Stomach (tissue), 4 donors: ENCODE measurements around the gene SEMA4D.

Experiments
- POLR2AphosphoS5 ChIP-seq, 3 donors: sonication (generic); formaldehyde crosslinking; IDR thresholded peaks; one replicate each; pipeline ENCODE4 v1.6.1; 2016; ENCODE audit warnings: antibody characterized with exemption in 3 of 3
- TF ChIP-seq, protein P1 (sequence below), 7 experiments: fragments of 450-650 bp in 4 of 7; fragments of 200-600 bp in 3 of 7; sonication (generic) in 3 of 7; IDR thresholded peaks; one replicate each; pipeline ENCODE4 v1.5.1; 2016 to 2019; ENCODE audit warnings: antibody characterized with exemption in 7 of 7, control low read depth in 2 of 7, mild to moderate bottlenecking in 1 of 7

DNA sequence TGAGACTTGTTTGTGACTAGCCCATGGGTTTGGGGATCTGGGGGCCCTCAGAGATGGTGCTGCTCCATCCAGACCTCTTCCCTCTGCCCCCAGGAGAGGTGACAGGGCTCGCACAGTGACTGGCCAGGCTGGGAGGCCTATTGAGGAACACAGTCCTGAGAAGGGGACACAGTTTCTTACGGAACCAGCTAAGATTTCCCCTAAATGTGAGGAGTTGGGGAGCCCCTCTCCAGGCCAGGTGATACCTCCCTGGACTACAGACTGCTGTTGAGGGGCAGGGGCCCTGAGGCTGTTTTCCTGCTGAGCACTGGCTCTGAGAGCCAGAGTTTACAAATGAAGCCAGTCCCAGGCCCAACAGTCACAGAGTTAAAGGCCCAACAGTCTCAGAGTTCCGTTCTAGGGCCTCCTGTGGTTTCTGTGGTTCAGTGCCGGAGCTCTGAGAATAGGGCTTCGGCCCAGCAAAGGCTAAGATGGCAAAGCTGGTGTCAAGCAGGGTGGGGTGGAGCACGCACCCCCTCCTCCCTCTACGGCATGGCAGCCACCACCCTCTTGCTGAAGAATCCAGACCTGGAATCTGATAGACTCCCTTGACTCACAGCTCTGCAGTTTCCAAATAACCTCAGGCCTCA is 1.1 kb upstream of the SEMA4D start:
- no peak for TF ChIP-seq POLR2AphosphoS5 (IDR thresholded peaks at IDR 0.05)
- TF ChIP-seq, protein P1, sequence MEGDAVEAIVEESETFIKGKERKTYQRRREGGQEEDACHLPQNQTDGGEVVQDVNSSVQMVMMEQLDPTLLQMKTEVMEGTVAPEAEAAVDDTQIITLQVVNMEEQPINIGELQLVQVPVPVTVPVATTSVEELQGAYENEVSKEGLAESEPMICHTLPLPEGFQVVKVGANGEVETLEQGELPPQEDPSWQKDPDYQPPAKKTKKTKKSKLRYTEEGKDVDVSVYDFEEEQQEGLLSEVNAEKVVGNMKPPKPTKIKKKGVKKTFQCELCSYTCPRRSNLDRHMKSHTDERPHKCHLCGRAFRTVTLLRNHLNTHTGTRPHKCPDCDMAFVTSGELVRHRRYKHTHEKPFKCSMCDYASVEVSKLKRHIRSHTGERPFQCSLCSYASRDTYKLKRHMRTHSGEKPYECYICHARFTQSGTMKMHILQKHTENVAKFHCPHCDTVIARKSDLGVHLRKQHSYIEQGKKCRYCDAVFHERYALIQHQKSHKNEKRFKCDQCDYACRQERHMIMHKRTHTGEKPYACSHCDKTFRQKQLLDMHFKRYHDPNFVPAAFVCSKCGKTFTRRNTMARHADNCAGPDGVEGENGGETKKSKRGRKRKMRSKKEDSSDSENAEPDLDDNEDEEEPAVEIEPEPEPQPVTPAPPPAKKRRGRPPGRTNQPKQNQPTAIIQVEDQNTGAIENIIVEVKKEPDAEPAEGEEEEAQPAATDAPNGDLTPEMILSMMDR (IDR thresholded peaks at IDR 0.05): no peak
